Measurements from ENCODE around the gene TMEM190. TPM values are rescaled to one million over a fixed set of nuclear protein-coding genes. Genes with fewer than 3 reads are reported as not detected.

Gene TMEM190
- total and polyA plus RNA-seq, 9 of the 15 experiments (the other 6 are each of a cell fraction or from before 2014, with no cell fraction given): not detected

DNA sequence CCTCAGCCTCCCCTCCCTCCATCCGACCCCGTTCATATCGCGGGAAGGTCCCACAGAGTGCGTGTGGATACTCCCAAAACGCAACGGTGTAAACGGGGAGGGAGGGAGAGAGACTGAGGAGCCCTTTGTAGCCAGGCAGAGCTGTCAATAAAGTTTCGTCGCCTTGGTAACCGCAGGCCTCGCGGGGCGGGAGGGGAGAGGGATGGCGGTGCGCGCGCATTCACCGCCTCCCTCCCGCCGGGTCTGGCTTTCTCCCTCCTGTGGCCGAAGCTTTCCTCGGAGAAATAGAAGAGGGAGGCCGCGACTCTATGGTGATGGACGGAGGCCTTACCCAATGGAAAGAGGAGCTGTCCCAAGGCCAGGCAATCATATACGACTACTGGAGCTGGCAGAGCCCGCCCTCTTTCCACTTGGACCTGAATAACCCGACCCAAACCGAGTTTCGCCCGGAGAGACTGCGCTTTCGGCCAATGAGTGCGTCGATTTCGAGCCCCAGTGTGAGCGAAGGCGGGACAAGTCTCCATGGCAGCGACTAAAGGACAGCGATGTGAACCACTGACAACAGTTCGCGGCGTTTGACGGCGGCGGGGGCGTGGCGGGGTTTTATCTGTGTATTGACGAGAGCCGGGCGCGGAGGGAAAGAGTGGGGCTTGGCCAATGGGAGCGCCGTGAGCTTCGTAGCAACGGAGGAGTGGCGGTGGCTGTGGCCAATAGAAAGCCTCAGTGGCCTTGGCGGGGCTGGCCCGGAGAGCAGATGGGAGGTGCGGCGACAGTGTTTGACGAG lies 37.3 kb upstream of the TMEM190 start, which contains the start of gene KMT5C (continued):
- no peak for TF ChIP-seq SNIP1 (IDR thresholded peaks at IDR 0.05; ENCODE audit: low read depth)
- no peak for TF ChIP-seq XRCC4 (IDR thresholded peaks at IDR 0.05; ENCODE audit: extremely low read depth, insufficient read depth, insufficient read length)
- no peak for TF ChIP-seq DNMT1 (IDR thresholded peaks at IDR 0.05)
- no peak for TF ChIP-seq ZNF165 (CRISPR knock-in tag; IDR thresholded peaks at IDR 0.05; ENCODE audit: borderline replicate concordance)
- TF ChIP-seq, protein P1, sequence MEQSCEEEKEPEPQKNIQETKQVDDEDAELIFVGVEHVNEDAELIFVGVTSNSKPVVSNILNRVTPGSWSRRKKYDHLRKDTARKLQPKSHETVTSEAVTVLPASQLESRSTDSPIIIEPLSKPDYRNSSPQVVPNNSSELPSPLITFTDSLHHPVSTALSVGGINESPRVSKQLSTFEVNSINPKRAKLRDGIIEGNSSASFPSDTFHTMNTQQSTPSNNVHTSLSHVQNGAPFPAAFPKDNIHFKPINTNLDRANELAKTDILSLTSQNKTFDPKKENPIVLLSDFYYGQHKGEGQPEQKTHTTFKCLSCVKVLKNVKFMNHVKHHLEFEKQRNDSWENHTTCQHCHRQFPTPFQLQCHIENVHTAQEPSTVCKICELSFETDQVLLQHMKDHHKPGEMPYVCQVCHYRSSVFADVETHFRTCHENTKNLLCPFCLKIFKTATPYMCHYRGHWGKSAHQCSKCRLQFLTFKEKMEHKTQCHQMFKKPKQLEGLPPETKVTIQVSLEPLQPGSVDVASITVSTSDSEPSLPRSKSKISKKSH (CRISPR knock-in tag; IDR thresholded peaks at IDR 0.05): no peak
- TF ChIP-seq ZC3H8 (IDR thresholded peaks at IDR 0.05): no peak
- TF ChIP-seq TRIM28 (IDR thresholded peaks at IDR 0.05): no peak
- TF ChIP-seq DIDO1 (tag; IDR thresholded peaks at IDR 0.05; ENCODE audit: low read depth): no peak
- TF ChIP-seq BRCA1 (IDR thresholded peaks at IDR 0.05): no peak
- TF ChIP-seq BRCA1 (CRISPR knock-in tag; IDR thresholded peaks at IDR 0.05): no peak
- TF ChIP-seq ZNF589 (CRISPR knock-in tag; IDR thresholded peaks at IDR 0.05; ENCODE audit: low read depth): no peak
- no peak for TF ChIP-seq NR4A1 (CRISPR knock-in tag; IDR thresholded peaks at IDR 0.05)
- TF ChIP-seq NR4A1 (tag; IDR thresholded peaks at IDR 0.05): no peak
- TF ChIP-seq CSDE1 (IDR thresholded peaks at IDR 0.05): peak in 1 of 2 experiments; percentile 90; a peak in 2 of 4 replicates
- TF ChIP-seq, protein P2, sequence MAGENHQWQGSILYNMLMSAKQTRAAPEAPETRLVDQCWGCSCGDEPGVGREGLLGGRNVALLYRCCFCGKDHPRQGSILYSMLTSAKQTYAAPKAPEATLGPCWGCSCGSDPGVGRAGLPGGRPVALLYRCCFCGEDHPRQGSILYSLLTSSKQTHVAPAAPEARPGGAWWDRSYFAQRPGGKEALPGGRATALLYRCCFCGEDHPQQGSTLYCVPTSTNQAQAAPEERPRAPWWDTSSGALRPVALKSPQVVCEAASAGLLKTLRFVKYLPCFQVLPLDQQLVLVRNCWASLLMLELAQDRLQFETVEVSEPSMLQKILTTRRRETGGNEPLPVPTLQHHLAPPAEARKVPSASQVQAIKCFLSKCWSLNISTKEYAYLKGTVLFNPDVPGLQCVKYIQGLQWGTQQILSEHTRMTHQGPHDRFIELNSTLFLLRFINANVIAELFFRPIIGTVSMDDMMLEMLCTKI (IDR thresholded peaks at IDR 0.05; ENCODE audit: partially characterized antibody): no peak
- peak; percentile 97 for TF ChIP-seq CREM (IDR thresholded peaks at IDR 0.05; ENCODE audit: low read depth)
- TF ChIP-seq, protein P3, sequence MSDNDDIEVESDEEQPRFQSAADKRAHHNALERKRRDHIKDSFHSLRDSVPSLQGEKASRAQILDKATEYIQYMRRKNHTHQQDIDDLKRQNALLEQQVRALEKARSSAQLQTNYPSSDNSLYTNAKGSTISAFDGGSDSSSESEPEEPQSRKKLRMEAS (CRISPR knock-in tag; IDR thresholded peaks at IDR 0.05): no peak
- TF ChIP-seq, protein P4, sequence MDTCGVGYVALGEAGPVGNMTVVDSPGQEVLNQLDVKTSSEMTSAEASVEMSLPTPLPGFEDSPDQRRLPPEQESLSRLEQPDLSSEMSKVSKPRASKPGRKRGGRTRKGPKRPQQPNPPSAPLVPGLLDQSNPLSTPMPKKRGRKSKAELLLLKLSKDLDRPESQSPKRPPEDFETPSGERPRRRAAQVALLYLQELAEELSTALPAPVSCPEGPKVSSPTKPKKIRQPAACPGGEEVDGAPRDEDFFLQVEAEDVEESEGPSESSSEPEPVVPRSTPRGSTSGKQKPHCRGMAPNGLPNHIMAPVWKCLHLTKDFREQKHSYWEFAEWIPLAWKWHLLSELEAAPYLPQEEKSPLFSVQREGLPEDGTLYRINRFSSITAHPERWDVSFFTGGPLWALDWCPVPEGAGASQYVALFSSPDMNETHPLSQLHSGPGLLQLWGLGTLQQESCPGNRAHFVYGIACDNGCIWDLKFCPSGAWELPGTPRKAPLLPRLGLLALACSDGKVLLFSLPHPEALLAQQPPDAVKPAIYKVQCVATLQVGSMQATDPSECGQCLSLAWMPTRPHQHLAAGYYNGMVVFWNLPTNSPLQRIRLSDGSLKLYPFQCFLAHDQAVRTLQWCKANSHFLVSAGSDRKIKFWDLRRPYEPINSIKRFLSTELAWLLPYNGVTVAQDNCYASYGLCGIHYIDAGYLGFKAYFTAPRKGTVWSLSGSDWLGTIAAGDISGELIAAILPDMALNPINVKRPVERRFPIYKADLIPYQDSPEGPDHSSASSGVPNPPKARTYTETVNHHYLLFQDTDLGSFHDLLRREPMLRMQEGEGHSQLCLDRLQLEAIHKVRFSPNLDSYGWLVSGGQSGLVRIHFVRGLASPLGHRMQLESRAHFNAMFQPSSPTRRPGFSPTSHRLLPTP (IDR thresholded peaks at IDR 0.05; ENCODE audit: borderline replicate concordance, extremely low read depth, insufficient read length): no peak
- TF ChIP-seq ZNF212 (CRISPR knock-in tag; IDR thresholded peaks at IDR 0.05): no peak
- TF ChIP-seq, protein P5, sequence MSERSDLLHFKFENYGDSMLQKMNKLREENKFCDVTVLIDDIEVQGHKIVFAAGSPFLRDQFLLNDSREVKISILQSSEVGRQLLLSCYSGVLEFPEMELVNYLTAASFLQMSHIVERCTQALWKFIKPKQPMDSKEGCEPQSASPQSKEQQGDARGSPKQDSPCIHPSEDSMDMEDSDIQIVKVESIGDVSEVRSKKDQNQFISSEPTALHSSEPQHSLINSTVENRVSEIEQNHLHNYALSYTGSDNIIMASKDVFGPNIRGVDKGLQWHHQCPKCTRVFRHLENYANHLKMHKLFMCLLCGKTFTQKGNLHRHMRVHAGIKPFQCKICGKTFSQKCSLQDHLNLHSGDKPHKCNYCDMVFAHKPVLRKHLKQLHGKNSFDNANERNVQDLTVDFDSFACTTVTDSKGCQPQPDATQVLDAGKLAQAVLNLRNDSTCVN (CRISPR knock-in tag; IDR thresholded peaks at IDR 0.05): no peak
- TF ChIP-seq ZNF77 (CRISPR knock-in tag; IDR thresholded peaks at IDR 0.05): no peak
- no peak for TF ChIP-seq SMAD3 (CRISPR knock-in tag; conservative IDR thresholded peaks at IDR 0.05)

Measured in K562 (cell line).